ENCODE results near the gene DCST1. TPM values are rescaled to one million over a fixed set of nuclear protein-coding genes. Genes with fewer than 3 reads are reported as not detected.

Gene DCST1
- total RNA-seq, 1 donor from 2014 or later, result not detected

- peak; percentile 76 for DNase-seq (ENCODE audit: low spot score)
Observed at GRCh38 chr1:155051777-155052398, 18.3 kb downstream of the DCST1 start.

GRCh38 chr1:155052439-155053395 is 19.1 kb downstream of the DCST1 start:
- DNase-seq (ENCODE audit: low spot score), result no peak

- no peak for DNase-seq (ENCODE audit: low spot score)
Observed at GRCh38 chr1:155053531-155054105, 20.0 kb downstream of the DCST1 start.

- no peak for DNase-seq (ENCODE audit: low spot score)
Observed at GRCh38 chr1:155057104-155057503, 23.5 kb downstream of the DCST1 start.

GRCh38 chr1:155057788-155058211 is 24.2 kb downstream of the DCST1 start:
- DNase-seq (ENCODE audit: low spot score), result no peak

- DNase-seq (ENCODE audit: low spot score), result no peak
Observed at GRCh38 chr1:155060736-155061135, 27.1 kb downstream of the DCST1 start.

GRCh38 chr1:155061381-155062150 is 27.9 kb downstream of the DCST1 start:
- DNase-seq (ENCODE audit: low spot score), result peak; percentile 90

- no peak for DNase-seq (ENCODE audit: low spot score)
Observed at GRCh38 chr1:155062151-155062686, 28.6 kb downstream of the DCST1 start.

- DNase-seq (ENCODE audit: low spot score), result no peak
Observed at GRCh38 chr1:155062702-155063411, 29.2 kb downstream of the DCST1 start.

GRCh38 chr1:155063550-155064110 is 30.0 kb downstream of the DCST1 start, which contains the start of gene EFNA4:
TSS of gene EFNA4 (plus strand) at chr1:155063740. CDS start at chr1:155063824, 84 bp downstream.
- peak; percentile 91 for DNase-seq (ENCODE audit: low spot score)

GRCh38 chr1:155064111-155064831 is 30.6 kb downstream of the DCST1 start:
- DNase-seq (ENCODE audit: low spot score), result no peak

GRCh38 chr1:155064832-155065429 is 31.3 kb downstream of the DCST1 start:
- DNase-seq (ENCODE audit: low spot score), result no peak

- no peak for DNase-seq (ENCODE audit: low spot score)
Observed at GRCh38 chr1:155066777-155067176, 33.2 kb downstream of the DCST1 start.

GRCh38 chr1:155068599-155068998 is 35.0 kb downstream of the DCST1 start:
- DNase-seq (ENCODE audit: low spot score), result no peak

GRCh38 chr1:155069551-155070157 is 36.0 kb downstream of the DCST1 start:
- no peak for DNase-seq (ENCODE audit: low spot score)

GRCh38 chr1:155070158-155070621 is 36.6 kb downstream of the DCST1 start:
- DNase-seq (ENCODE audit: low spot score), result no peak

GRCh38 chr1:155070721-155071569 is 37.3 kb downstream of the DCST1 start:
- no peak for DNase-seq (ENCODE audit: low spot score)

GRCh38 chr1:155071701-155072100 is 38.1 kb downstream of the DCST1 start:
- no peak for DNase-seq (ENCODE audit: low spot score)

Data from ureter (tissue), 1 donor.